GM12878 (cell line): Measurements from ENCODE around the gene SLC35F3. TPM values are rescaled to one million over a fixed set of nuclear protein-coding genes. Genes with fewer than 3 reads are reported as not detected.

Experiments used
- ATAC-seq: fragments of 200-7000 bp; cut with Tn5 transposase; 3 replicates; pipeline ENCODE4 v1.9.1; 2020; ENCODE audit warnings: mild to moderate bottlenecking, moderate library complexity
- BruUV-seq: library from RNA; stranded (reverse); fragments of 400-500 nt; replicated peaks from 2 replicates; lab custom pipeline; 2021; lab: Mats Ljungman, UMichigan
- CTCF ChIA-PET: fragments of 300-600 bp; sonication (Branson Sonifier 250); formaldehyde crosslinking; extraction: SDS; loops from one replicate; lab custom pipeline; 2021; ENCODE audit warnings: inconsistent platforms; lab: Yijun Ruan, JAX
- POLR2A ChIA-PET: fragments of 350-600 bp; formaldehyde crosslinking; extraction: SDS; loops from one replicate; lab custom pipeline; 2021; ENCODE audit warnings: inconsistent platforms; lab: Charles Lee
- RAD21 ChIA-PET: fragments of 300-600 bp; sonication (Branson Sonifier 250); formaldehyde crosslinking; loops from one replicate; lab custom pipeline; 2023; ENCODE audit warnings: antibody characterized with exemption; ENCODE audit not compliant: unreplicated experiment; lab: Charles Lee
- SMC1A ChIA-PET: fragments of 300-600 bp; sonication (Branson Sonifier 250); formaldehyde crosslinking; loops from one replicate; lab custom pipeline; 2023; ENCODE audit not compliant: unreplicated experiment, uncharacterized antibody; lab: Charles Lee
- DNase-seq: peaks from one replicate; pipeline ENCODE4 v3.0.0-alpha.2; 2011; ENCODE audit warnings: low read depth, low spot score
- FAIRE-seq: peaks from 3 replicates; lab custom pipeline; 2011; peaks lifted over from hg19 to GRCh38; lab: Jason Lieb, UNC
- H2AFZ ChIP-seq: 2 replicates; pipeline ENCODE4 v1.6.0; 2011; ENCODE audit warnings: low read depth, low read length, control low read depth; ENCODE audit not compliant: control insufficient read depth
- H3K27ac ChIP-seq: 2 replicates; pipeline ENCODE4 v1.5.1; 2011; ENCODE audit warnings: control low read depth; ENCODE audit not compliant: control insufficient read depth, insufficient read depth
- H3K27me3 ChIP-seq, 2 experiments: replicated peaks in 1 of 2; 2 replicates each; pipeline versions ENCODE4 v1.6.0 to v1.6.1; 2011; ENCODE audit warnings: low read length in 1 of 2; ENCODE audit not compliant: control insufficient read depth in 2 of 2, insufficient read depth in 2 of 2
- H3K36me3 ChIP-seq, 2 experiments: 2 replicates each; pipeline ENCODE4 v1.5.1; 2011; ENCODE audit warnings: low read length in 1 of 2; ENCODE audit not compliant: control insufficient read depth in 2 of 2, insufficient read depth in 2 of 2
- H3K4me1 ChIP-seq: 2 replicates; pipeline ENCODE4 v1.6.1; 2011; ENCODE audit warnings: mild to moderate bottlenecking, low read length, moderate library complexity, mixed read lengths; ENCODE audit not compliant: control insufficient read depth, insufficient read depth
- H3K4me2 ChIP-seq: 2 replicates; pipeline ENCODE4 v1.6.0; 2011; ENCODE audit warnings: control low read depth; ENCODE audit not compliant: control insufficient read depth, insufficient read depth
- H3K4me3 ChIP-seq: fragments of 200-600 bp; sonication (generic); 2 replicates; pipeline ENCODE4 v1.5.1; 2016
- H3K79me2 ChIP-seq: 2 replicates; pipeline ENCODE4 v1.6.0; 2011; ENCODE audit warnings: low read length; ENCODE audit not compliant: control insufficient read depth, insufficient read depth
- H3K9ac ChIP-seq: 2 replicates; pipeline ENCODE4 v1.8.0; 2011; ENCODE audit warnings: low read length, control low read depth, mixed read lengths; ENCODE audit not compliant: control insufficient read depth, insufficient read depth
- H3K9me3 ChIP-seq: replicated peaks from 3 replicates; pipeline ENCODE4 v1.5.1; 2011; ENCODE audit warnings: mild to moderate bottlenecking, low read length; ENCODE audit not compliant: control insufficient read depth, insufficient read depth
- H4K20me1 ChIP-seq: 2 replicates; pipeline ENCODE4 v1.6.0; 2011; ENCODE audit not compliant: control insufficient read depth, insufficient read depth
- BCL11A ChIP-seq: IDR thresholded peaks from 2 replicates; pipeline ENCODE4 v1.6.1; 2011; ENCODE audit warnings: low read depth, low read length
- BHLHE40 ChIP-seq, 2 experiments: fragments of 450-650 bp in 1 of 2; IDR thresholded peaks; 2 replicates each; pipeline ENCODE4 v1.6.1; 2011 to 2017; ENCODE audit warnings: low read depth in 2 of 2, borderline replicate concordance in 1 of 2, improper control_type of control experiment in 1 of 2, low read length in 1 of 2, mild to moderate bottlenecking in 1 of 2
- BMI1 ChIP-seq: fragments of 450-650 bp; IDR thresholded peaks from 2 replicates; pipeline ENCODE4 v1.6.1; 2016; ENCODE audit warnings: mild to moderate bottlenecking, moderate library complexity, borderline replicate concordance
- CBX5 ChIP-seq: sonication (generic); IDR thresholded peaks from 2 replicates; pipeline ENCODE4 v1.6.1; 2016; ENCODE audit warnings: low read depth, moderate library complexity, mild to moderate bottlenecking, inconsistent platforms
- DPF2 ChIP-seq: fragments of 450-650 bp; IDR thresholded peaks from 2 replicates; pipeline ENCODE4 v1.6.1; 2017; ENCODE audit warnings: mild to moderate bottlenecking
- E2F8 ChIP-seq: fragments of 450-650 bp; IDR thresholded peaks from 2 replicates; pipeline ENCODE4 v1.6.1; 2018; ENCODE audit warnings: mild to moderate bottlenecking, low read depth, moderate library complexity; ENCODE audit not compliant: partially characterized antibody
- ELK1 ChIP-seq: IDR thresholded peaks from 2 replicates; pipeline ENCODE4 v1.6.1; 2012; ENCODE audit warnings: low read depth, low read length, improper control_type of control experiment
- FOXK2 ChIP-seq: fragments of 450-650 bp; IDR thresholded peaks from 2 replicates; pipeline ENCODE4 v1.6.1; 2017; ENCODE audit warnings: mild to moderate bottlenecking, moderate library complexity
- JUND ChIP-seq: IDR thresholded peaks from 2 replicates; pipeline ENCODE4 v1.6.1; 2012; ENCODE audit warnings: low read depth, mild to moderate bottlenecking, low read length, improper control_type of control experiment, moderate library complexity
- NFYA ChIP-seq: IDR thresholded peaks from 2 replicates; pipeline ENCODE4 v1.6.1; 2011; ENCODE audit warnings: low read depth, mild to moderate bottlenecking, low read length, improper control_type of control experiment, borderline replicate concordance
- PAX5 ChIP-seq: IDR thresholded peaks from 2 replicates; pipeline ENCODE4 v1.6.1; 2011; ENCODE audit warnings: low read depth, low read length, borderline replicate concordance
- POLR2AphosphoS5 ChIP-seq: IDR thresholded peaks from 2 replicates; pipeline ENCODE4 v1.6.1; 2011; ENCODE audit warnings: mild to moderate bottlenecking, low read length, inconsistent platforms
- SREBF1 ChIP-seq: IDR thresholded peaks from 2 replicates; pipeline ENCODE4 v1.6.1; 2012; ENCODE audit warnings: mild to moderate bottlenecking, low read length
- STAT1 ChIP-seq: fragments of 450-650 bp; conservative IDR thresholded peaks from 2 replicates; pipeline ENCODE4 v1.6.1; 2014; ENCODE audit warnings: antibody characterized with exemption, mild to moderate bottlenecking
- TBL1XR1 ChIP-seq: IDR thresholded peaks from 2 replicates; pipeline ENCODE4 v1.6.1; 2012; ENCODE audit warnings: low read depth, low read length, improper control_type of control experiment
- ZNF592 ChIP-seq: fragments of 450-650 bp; IDR thresholded peaks from 2 replicates; pipeline ENCODE4 v1.6.1; 2017; ENCODE audit warnings: mild to moderate bottlenecking, moderate library complexity
- ZZZ3 ChIP-seq: IDR thresholded peaks from 2 replicates; pipeline ENCODE4 v1.6.1; 2011; ENCODE audit warnings: low read depth; ENCODE audit not compliant: control insufficient read depth, insufficient read length
- WGBS: methylation state at CpG from one replicate; pipeline ENCODE4 v1.1.6; 2016; ENCODE audit warnings: low lambda C conversion rate; ENCODE audit not compliant: insufficient replicate concordance, insufficient coverage; ENCODE audit errors: missing lambda C conversion rate; 5-methylcytosine and 5-hydroxymethylcytosine counted together
- in situ Hi-C: fragments of 300-500 bp; cut with MboI; formaldehyde crosslinking; loops from 9 replicates; pipeline ENCODE4 v1.14.3; 2018; ENCODE audit warnings: mixed read lengths
- intact Hi-C: fragments of 100-400 bp; cut with micrococcal nuclease; formaldehyde crosslinking; loops from one replicate; pipeline ENCODE4 v1.14.2; 2022; ENCODE audit not compliant: unreplicated experiment
- polyA plus RNA-seq, 11 experiments: library from polyadenylated mRNA; depleted of rRNA in 4 of 11; unstranded in 6 of 11; stranded (reverse) in 5 of 11; fragments of >200 nt; fragmentation: Nextera tagmentation in 4 of 11; fragmentation: Illumina TruSeq in 1 of 11; extraction: Ambion mirVana in 4 of 11; extraction: Trizol in 1 of 11; gene quantifications; 1 replicate in 1 of 11; 2 replicates in 10 of 11; pipeline versions ENCODE4 v1.2.1 to v1.2.3, GENCODE V29; 2011 to 2016; ENCODE audit warnings: inconsistent platforms in 2 of 11, missing spikeins in 2 of 11, low read depth in 1 of 11
- total RNA-seq, 4 experiments: library from RNA; depleted of rRNA in 3 of 4; stranded (reverse); fragments of >200 nt in 3 of 4; fragmentation: Illumina TruSeq in 1 of 4; extraction: Trizol in 1 of 4; gene quantifications; 2 replicates each; pipeline versions ENCODE4 v1.2.1 to v1.2.3, GENCODE V29; 2013 to 2021

The SLC35F3 gene
- total and polyA plus RNA-seq, 10 of the 15 experiments (the other 5 are each of a cell fraction or from before 2014, with no cell fraction given), result 1.0 to 8.6 (median 5.7) TPM

GRCh38 chr1:233971753-233972152 lies 67.3 kb downstream of the SLC35F3 start (continued):
- TF ChIP-seq DPF2 (no peak), PAX5 (no peak), CBX5 (no peak), SREBF1 (no peak), STAT1 (no peak), TBL1XR1 (no peak), POLR2AphosphoS5 (no peak), ZNF592 (no peak)

- Histone ChIP-seq H3K27ac (no peak overlapping the region), H3K4me2 (no peak overlapping the region), H2AFZ (no peak overlapping the region), H3K4me1 (no peaks in the 10 kb centered on the region), H4K20me1 (no peaks in the 10 kb centered on the region), H3K9ac (no peak overlapping the region), H3K79me2 (no peaks in the 10 kb centered on the region), H3K27me3 (no peaks in the 10 kb centered on the region; a peak in 1 of 4 replicates), H3K36me3 (no peaks in the 10 kb centered on the region), H3K9me3 (no peaks in the 10 kb centered on the region), H3K4me3 (no peak overlapping the region)
- in situ Hi-C loops, result no loop called here
- no peak for ATAC-seq
- no TSS peak for BruUV-seq
- CTCF ChIA-PET, result no interaction called here
- POLR2A ChIA-PET, result no interaction called here
- RAD21 ChIA-PET, result no interaction called here
- SMC1A ChIA-PET, result no interaction called here
- no peak for DNase-seq
- intact Hi-C loops, result no loop called here
- 17% methylated on average over 4 of the region's 4 CpGs for WGBS
- no peak for FAIRE-seq
- no peak for TF ChIP-seq ZZZ3
- TF ChIP-seq JUND, result no peak
- TF ChIP-seq BHLHE40 (IDR thresholded peaks at IDR 0.05; ENCODE audit: borderline replicate concordance in 1 of 2, low read depth in 2 of 2, low read length in 1 of 2), result no peak
- TF ChIP-seq FOXK2, result no peak
- TF ChIP-seq BMI1, result no peak
- TF ChIP-seq NFYA, result no peak
- TF ChIP-seq BCL11A, result no peak
- no peak for TF ChIP-seq E2F8
- TF ChIP-seq ELK1, result no peak
These were observed 68.1 kb downstream of the SLC35F3 start for GRCh38 chr1:233972563-233972950.
